Cardiac fibroblast (primary cell): ENCODE results near the gene TRAF3IP1.
"Not testable (repeated sequence)": the region's sequence is repeated elsewhere in the genome, so short reads cannot be mapped to it uniquely, and the experiment has no call there.

ENCODE experiments used
- DNase-seq, 2 donors: peaks; one replicate each; pipeline versions ENCODE4 v3.0.0 to v3.0.0-alpha.2; 2010; ENCODE audit warnings: low read depth in 2 of 2
- H3K4me3 ChIP-seq, 2 donors: replicated peaks in 1 of 2; 1 replicate in 1 of 2; 2 replicates in 1 of 2; pipeline ENCODE4 v1.5.1; 2011; ENCODE audit warnings: low read depth in 2 of 2, low read length in 2 of 2, mild to moderate bottlenecking in 2 of 2, moderate library complexity in 1 of 2
- TF ChIP-seq, protein P1 (sequence below): IDR thresholded peaks from one replicate; pipeline ENCODE4 v1.5.1; 2011; ENCODE audit warnings: low read depth, mild to moderate bottlenecking, low read length, inconsistent platforms

TRAF3IP1 gene

DNA sequence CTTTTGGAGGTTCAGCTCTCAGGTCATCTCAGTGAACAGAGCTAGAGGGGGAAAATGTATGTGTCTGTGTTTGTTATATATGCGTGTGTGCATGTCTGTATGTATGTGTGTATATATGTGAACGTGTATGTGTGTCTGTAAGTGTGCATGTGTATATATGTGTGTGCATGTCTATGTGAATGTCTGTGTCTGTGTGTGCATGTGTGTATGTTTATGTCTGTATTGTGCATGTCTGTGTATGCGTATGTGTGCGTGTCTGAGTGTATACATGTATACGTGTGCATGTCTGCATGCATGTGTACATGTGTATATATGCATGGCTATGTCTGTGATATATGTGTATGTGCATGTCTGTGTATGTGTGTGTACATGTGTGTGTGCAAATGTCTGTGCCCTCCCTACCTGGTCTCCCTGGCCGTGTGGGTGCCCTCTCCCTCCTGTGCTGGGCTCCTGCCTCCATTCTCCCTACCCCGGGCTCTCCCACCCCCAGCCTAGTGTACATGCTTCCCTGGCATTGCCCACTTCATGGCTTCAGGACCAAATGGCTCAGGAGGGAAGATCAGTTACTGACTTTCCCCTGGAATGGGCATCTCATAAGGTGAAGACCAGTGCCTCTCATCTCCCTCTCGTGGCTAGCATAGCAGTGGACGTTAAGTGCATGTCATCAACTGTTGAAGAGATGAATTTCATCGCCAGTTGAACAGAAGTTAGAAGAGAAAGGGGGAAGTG is 49.9 kb downstream of the TRAF3IP1 start:
- TF ChIP-seq, protein P1, sequence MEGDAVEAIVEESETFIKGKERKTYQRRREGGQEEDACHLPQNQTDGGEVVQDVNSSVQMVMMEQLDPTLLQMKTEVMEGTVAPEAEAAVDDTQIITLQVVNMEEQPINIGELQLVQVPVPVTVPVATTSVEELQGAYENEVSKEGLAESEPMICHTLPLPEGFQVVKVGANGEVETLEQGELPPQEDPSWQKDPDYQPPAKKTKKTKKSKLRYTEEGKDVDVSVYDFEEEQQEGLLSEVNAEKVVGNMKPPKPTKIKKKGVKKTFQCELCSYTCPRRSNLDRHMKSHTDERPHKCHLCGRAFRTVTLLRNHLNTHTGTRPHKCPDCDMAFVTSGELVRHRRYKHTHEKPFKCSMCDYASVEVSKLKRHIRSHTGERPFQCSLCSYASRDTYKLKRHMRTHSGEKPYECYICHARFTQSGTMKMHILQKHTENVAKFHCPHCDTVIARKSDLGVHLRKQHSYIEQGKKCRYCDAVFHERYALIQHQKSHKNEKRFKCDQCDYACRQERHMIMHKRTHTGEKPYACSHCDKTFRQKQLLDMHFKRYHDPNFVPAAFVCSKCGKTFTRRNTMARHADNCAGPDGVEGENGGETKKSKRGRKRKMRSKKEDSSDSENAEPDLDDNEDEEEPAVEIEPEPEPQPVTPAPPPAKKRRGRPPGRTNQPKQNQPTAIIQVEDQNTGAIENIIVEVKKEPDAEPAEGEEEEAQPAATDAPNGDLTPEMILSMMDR = no peak
- H3K4me3 ChIP-seq = no peak overlapping the region
- DNase-seq = no peak

GRCh38 chr2:238370823-238371372 is 50.6 kb downstream of the TRAF3IP1 start:
- DNase-seq = peak; percentile 78 to 80
- TF ChIP-seq, protein P1 = peak; percentile 85
- no peak overlapping the region for H3K4me3 ChIP-seq

GRCh38 chr2:238372277-238372676 is 52.0 kb downstream of the TRAF3IP1 start:
- H3K4me3 ChIP-seq, DNase-seq: not testable (repeated sequence)

DNA sequence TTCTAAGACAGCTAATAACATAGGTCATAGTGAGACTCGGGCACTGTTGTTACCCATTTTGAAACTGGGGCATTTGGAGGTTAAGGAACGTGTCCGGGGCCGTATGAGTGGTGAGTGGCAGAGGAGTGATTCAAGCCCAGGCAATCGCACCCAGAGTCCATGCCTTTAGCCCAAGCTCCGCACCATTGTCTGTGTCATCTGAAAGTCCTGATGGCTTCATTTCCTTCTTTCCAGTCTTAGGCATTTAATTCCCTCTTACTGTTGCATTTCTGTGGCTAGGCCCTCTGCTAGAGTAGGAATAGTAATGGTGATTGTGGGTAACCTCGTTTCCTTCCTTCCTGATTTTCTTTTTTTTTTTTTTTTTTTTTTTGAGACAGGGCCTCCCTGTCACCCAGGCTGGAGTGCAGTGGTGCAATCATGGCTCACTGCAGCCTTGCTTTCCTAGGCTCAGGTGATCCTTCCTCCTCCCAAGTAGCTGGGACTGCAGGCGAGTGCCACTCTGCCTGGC is 56.6 kb downstream of the TRAF3IP1 start:
- peak in 1 of 2 donors; percentile 38 for DNase-seq
- TF ChIP-seq, protein P1 = no peak
- no peak overlapping the region for H3K4me3 ChIP-seq

GRCh38 chr2:238378230-238379095 is 58.1 kb downstream of the TRAF3IP1 start:
- no peak overlapping the region for H3K4me3 ChIP-seq
- TF ChIP-seq, protein P1 = no peak
- no peak for DNase-seq

DNA sequence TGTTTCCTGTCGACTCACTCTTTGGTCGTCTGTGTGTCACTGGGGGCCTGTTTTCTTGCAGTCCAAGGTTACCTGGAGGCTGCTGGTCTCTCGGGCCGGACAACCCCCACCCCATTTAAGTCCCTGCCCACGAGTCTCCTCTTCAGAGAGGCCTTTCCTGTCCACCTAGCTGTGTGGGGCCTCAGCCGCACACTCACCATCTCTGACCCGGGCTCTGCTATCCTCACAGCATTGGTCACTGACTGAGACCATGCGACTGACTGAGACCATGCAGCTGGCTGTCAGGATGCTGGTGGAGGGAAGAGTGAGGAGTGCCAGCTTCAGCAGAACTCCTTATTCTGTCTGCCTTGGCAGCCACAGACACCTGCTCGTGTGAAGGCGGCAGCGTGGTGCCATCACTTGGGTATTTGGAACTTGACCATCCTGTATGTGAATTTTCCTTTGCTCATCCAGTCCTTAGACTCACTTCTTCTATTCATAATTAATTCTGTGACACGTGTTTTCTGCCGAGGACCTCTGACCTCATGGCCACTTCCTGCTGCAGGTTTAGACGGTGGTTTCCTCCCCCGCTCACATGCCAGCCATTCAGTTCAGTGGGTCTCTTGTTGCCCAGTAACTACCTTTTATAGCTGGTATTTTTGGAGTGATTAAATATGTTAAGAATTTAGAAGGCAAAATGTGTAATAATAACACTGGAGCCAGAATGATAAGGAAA is 58.9 kb downstream of the TRAF3IP1 start:
- peak; percentile 67 to 77 for DNase-seq
- TF ChIP-seq, protein P1 = no peak
- H3K4me3 ChIP-seq = no peak overlapping the region
